G401 (cell line): ENCODE data around the gene PLEKHA5. TPM values are rescaled to one million over a fixed set of nuclear protein-coding genes. Genes with fewer than 3 reads are reported as not detected.
"Not testable (repeated sequence)": the region's sequence is repeated elsewhere in the genome, so short reads cannot be mapped to it uniquely, and the experiment has no call there.

Experiments
- DNase-seq: peaks from one replicate; pipeline ENCODE4 v3.0.0-alpha.2; 2015; ENCODE audit warnings: low spot score
- in situ Hi-C: cut with HindIII; loops from 2 replicates; pipeline ENCODE4 v1.10.0; 2016; ENCODE audit warnings: low sequenced_read_pairs, mixed read lengths
- total RNA-seq: library from RNA; depleted of rRNA; stranded (reverse); fragments of >200 nt; shearing (Covaris generic); gene quantifications from 2 replicates; pipeline ENCODE4 v1.2.3, GENCODE V29; 2014

Gene PLEKHA5
- total RNA-seq, 1 experiment from 2014 or later, result 14.7 TPM

DNA sequence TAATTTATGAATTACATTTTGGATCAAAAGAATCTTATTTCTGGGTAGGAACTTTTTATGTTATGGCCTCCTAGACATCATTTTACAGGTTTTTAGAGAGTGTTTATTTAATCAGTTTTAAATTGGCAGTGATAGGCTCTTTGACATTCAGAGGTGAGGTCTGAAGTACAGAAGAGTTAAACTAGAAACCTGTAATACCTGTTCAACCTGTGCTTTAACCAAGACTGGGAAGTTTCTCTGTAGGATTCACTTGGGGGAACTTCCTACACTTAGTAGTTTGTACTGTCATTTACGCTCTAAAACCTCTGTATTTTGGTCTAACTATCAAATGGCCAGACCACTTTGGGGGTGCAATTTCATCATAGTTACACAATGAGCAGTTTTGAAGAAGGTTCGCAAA, 35.9 kb downstream of the PLEKHA5 start:
- in situ Hi-C loops, result no loop called here

DNA sequence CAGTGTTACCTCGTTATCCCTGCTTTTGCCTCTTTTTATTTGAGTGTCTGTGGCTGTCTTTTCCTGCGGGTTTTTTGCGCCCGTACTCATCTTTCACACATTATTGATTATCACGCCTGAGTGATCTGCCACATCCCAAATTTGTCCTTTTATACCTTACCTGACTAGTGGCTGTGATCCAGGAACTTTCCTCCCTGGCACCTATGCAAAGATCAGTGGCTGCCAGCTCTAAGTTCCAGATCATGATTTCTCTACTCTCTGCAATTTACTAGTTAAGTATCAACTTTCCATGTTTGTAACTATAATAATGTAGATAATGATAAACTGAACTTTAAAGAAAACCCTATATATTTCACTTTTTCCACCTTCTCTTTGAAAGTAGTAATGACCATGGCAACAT, 36.9 kb downstream of the PLEKHA5 start:
- DNase-seq, result no peak
- in situ Hi-C loops, result no loop called here

More for the DNA sequence above, 35.9 kb downstream of the PLEKHA5 start:
- DNase-seq, result no peak

DNA sequence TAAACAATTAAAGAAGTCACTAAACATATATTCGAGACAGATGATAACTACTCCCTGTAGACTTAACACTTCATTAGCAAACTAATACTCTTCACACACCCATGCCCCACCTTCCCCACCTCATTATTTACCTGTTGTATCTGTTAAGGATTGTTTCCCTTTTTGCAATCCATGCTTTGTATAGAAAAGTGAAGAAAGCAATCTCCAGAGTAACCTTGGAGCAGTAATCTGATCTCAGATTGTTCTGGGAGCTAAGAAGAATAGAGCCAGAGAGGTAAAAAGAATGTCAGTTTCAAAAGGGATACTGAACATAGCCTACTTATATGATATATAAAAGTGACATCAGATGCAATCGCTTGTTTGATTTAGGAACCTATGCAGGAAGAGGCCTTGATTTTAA, 37.4 kb downstream of the PLEKHA5 start:
- DNase-seq, result no peak
- in situ Hi-C loops, result no loop called here

DNA sequence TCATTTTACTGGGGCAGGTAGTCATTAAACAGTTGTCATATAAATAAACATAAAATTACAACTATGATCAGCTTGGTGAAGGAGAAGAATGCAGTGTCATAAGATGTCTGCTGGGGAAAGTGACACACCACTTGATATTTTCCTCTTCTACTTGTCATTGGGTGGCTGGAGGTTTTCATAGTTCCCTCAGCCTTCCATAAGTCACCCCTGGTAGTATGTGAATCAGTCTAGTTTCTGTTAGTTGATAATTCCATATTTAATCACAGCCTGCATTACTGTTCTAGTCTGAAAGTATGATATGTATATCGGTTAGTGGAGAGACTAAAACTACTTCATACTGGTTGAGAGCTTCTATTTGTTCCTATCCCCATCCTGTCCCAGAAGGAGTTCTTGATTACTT, 38.2 kb downstream of the PLEKHA5 start:
- no peak for DNase-seq
- in situ Hi-C loops, result no loop called here

DNA sequence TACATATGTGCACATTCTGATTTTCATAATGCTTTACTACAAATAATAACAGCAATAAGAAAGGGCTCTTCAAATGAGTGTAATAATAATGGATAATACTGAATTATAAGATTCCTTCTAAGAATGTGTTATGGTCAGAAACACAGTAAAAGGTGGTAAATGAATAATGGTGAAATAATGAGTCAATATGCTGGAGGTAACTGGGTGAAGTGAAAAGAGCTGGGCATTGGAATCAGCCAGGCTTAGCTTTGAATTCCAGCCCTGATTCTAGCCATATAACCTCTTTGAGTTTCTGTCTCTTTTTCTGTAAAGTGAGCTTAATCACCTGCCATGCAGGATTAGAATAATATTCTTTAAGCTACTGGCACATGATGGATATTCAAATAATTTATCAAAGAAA, 39.1 kb downstream of the PLEKHA5 start:
- in situ Hi-C loops, result no loop called here
- no peak for DNase-seq

DNA sequence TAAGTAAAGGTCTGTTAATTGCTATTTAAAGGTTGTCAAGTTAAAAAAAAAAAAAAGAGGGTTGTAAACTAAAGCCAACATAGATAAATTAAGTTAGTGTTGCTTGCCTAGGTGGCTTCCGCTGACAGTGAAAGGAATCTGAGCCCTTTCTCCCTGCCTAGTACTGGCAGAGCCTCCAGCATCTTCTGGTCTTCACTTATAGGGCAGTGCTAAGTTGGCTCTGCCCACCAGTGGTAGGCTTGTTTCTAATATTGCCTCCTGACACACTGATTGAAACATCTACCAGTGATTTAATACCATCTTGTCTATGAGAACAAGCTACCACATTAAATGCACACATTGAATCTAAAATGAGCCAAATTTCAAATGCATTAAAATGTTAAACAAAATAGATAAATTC, 39.7 kb downstream of the PLEKHA5 start:
- in situ Hi-C loops, result no loop called here
- no peak for DNase-seq

DNA sequence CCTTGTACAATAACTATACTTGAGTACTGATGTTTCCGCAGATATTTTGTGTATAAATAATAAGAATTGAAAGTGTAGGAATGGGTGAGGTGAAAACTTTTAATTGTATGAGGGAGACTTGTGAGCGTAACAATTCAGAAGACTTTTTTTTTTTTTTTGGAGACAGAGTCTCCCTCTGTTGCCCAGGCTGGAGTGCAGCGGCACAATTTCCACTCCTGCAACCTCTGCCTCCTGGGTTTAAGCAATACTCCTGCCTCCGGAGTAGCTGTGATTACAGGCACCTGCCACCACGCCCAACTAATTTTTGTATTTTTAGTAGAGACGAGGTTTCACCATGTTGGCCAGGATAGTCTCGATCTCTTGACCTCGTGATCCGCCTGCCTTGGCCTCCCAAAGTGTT, 40.8 kb downstream of the PLEKHA5 start:
- in situ Hi-C loops, DNase-seq: not testable (repeated sequence)

DNA sequence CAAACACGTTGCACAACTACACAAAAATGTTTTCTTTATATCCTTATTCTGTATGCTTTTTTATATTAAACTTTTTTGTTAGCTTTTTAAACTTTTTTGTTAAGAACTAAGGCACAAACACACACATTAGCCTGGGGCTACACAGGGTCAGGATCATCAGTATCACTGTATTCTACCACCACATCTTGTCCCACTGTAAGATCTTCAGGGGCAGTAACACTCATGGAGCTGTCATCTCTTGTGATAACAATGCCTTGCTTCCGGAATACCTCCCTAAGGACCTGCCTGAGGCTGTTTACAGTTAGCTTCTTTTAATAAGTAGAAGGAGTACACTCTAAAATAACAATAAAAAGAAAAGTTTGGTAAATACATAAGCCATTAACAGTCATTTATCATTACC, 42.2 kb downstream of the PLEKHA5 start:
- in situ Hi-C loops, result no loop called here
- DNase-seq, result no peak

DNA sequence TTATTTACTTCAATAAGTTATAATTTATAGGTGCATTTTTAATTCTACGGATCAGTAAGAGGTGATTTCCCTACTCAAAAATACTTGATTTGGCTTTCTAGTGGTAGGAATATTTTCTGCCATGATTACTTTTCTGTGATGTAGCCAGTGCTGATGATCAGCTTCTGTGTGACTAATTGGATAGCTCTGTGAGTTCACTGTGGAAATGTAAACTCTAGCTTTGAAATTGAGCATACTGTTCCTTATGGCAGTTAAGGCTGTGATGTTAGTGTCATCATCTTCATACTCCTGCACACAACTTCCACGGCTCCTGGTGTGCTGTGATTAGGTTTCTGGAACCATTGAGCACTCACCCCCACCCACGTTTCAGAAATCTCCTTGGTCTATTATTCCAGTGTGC, 48.2 kb downstream of the PLEKHA5 start:
- no peak for DNase-seq
- in situ Hi-C loops, result no loop called here

DNA sequence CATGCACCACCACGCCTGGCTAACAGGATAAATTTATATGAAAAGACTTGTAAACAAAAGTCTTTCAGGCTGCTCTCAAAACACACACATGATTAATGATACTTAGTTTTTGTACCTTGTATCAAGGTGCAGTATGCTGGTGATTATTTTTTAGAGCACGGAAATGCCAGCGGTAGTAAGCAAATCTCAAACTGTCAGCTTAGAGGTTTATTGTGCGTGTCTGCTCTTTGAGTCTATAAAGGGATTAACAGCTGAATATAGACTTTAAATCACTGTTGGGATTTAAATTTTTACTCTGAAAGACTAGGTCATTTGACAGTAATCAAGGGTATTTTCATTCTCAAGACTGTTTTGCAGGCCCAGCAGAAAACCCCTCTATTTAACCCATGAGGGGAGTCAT, 50.5 kb downstream of the PLEKHA5 start:
- DNase-seq, result no peak
- in situ Hi-C loops, result no loop called here

DNA sequence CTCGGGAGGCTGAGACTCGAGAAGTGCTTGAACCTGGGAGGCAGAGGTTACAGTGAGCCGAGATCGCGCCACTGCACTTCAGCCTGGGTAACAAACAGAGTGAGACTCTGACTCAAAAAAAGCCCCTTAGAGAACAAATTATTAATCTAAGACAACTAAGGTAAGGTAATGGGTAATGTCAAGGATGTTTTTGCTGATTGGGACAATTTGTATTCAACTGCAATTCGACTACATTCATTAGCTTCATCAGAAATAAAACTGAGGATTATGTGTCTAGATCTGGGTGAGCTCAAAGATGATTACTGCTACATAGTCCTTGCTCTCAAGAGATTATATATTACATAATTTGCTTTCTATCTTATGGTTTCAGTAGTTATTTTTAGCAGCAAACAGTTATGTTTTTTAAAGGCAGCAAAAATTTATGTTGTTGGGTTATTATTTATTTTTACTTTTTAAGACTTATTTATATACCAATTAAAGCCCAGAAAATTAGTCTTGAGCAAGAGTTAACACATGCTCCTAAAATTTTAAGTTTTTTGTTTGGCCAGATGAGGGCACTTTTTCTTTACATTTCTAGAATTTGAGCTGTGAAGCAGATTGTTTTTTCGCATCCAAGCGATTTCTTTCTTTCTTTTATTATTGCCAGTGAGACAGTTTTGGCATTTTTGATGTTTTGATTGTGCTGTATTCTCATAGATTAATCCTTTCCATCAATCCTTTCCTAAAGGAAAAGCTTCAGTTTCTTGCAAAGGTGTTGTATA, 52.3 kb downstream of the PLEKHA5 start:
- in situ Hi-C loops, result no loop called here

DNA sequence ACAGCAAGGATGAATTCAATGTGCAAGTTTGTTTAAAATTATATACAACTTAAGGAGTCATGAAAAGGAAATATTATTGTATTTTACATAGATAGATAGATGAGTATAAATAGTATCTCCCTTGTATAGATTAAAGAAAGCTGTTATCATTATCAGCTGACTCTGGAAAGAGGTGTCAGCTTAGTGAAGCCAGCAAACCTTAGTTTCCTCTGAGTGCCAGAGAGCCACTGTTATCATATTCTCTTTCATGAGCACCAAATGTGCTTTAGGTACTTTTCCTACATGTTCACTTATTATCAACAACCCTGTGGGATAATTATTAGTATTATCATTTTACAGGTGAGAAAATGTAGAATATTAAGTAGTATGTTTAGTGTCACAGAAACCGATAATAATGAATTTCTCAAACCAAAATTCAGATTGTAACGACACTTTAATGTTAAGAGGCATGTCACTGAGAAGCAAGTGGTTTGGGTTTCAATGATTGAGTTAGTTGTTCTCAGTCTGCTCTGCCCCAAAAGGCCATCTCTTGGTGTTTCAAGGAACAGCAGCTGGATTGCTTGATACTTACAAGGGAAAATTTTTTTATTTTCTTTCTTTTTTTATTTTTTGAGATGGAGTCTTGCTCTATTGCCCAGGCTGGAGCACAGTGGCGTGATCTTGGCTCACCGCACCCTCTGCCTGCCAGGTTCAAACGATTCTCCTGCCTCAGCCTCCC, 53.7 kb downstream of the PLEKHA5 start:
- in situ Hi-C loops, result no loop called here
- DNase-seq, result no peak

More for the DNA sequence above, 52.3 kb downstream of the PLEKHA5 start:
- DNase-seq, result peak; percentile 44

DNA sequence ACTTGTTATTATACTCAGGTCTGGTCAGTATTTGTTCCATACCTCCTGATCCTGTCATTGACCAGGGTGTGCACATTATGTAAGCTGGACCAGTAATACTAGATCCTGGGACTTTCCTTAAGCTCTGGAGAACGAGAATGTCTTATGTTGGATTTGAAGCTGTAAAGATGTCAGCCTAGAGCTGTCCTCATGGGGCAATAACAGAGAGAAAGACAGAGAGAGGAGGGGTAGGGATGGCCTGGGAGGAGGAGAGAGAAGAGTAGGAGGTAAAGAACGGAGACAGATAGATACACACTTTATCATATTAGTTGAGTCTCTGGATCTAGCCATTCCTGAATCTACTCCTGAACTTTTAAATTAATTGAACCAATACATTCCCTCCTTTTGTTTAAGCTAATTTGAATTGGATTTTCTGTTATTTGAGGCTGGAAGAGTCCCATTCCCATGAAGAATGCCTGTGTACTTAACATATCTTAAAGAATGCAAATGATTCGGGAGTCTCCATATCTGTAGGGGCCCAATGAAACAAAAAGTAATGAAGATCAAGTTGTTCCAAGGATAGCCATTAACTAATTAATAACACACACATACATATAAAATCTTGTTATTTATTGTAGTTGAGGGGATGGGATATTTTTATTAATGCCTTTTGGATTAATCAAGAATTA, 55.9 kb downstream of the PLEKHA5 start:
- in situ Hi-C loops, result no loop called here
- DNase-seq, result no peak

DNA sequence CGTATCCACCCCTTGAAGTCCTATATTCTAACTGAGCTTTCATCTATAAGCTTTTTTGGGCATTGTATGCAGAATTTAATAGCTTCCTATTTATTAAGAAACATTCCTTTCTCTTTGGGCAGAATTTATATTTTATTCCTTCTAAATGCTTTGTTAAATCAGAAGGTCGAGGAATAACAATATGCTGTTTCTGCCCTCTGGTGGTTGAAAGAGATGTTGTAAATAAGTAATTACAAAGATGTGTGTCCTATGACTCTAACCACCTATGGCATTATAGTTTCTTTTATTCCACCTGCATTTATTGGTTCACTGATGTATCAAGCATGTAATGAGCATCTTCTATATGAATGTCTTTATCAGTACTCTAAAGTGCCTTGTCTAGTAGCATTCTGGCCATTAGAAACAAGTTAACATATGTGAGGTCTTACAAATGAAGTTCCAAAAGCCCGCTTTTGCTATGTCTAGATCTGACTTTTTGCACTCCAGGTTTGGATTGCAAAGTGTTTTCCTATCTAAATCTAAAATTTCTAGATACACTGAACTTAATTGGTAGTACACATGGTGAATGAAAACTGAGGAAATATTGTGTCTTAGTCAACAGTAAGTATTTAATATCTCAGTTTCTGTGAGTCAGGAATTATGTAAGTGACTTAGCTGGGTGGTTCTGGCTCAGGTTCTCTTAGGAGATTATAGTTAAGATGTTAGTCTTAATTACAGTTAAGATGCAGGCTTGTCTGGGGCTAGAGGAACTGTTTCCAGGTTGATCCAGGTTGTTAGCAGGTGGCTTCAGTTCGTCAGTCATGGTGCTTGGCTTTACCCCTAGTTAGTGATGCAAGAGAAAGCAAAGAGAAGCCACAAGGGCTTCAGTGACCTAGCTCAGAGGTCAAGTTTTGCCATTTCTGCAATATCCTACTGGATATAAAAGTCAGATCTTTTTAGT, 57.5 kb downstream of the PLEKHA5 start:
- peak; percentile 65 for DNase-seq
- in situ Hi-C loops, result no loop called here

DNA sequence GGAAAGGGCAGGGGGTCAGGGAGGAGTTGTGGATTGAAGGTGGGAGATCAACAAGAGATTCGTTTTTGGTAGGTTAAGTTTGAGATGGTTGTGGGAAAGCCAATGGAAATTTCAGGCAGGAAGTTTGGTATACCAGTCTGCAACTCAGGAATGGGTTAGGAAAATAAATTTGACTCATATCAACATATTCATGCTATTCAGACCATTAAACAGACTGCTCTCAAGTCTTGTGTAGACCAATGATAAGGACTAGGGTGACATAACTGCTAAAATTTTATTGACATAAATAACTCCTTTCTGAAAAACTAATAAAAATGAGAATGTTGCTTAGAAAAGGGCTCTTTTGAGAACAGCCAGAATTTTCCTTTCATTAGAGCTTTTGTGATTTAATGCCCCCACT, 60.0 kb downstream of the PLEKHA5 start:
- DNase-seq, result no peak
- in situ Hi-C loops, result no loop called here

DNA sequence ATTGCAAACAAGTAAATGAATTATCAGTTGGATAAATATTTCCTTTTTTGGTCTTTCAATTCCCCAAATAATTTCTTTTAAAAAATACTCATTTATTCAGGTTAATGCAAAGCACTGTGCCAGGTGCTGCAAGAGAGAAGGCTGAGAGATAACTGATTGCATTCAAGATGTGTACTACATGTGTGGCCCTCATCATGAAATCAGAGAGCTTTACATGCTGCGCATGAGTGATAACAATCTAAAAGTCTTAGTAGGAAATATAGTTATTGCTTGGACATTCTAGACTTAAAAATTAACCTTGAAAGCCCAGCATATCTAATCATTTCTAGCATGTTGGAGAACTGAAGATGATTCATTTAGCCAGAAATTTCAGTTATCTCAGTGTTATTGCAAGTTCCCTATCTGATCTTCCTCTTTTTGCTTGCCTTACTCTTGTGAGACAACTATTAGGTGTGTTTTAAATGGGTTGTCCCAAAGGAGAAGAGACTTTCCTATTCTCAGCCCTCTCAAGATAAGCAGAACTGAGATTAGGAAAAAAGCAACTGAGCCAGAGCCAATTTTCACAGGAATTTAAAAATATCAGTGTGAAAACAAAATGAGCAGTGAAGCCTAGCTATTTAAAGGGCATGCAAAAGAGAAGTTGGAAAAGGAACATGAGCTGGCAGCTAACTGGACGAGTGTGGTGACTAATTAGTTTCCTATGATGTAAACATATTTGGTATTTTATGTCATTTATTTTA, 60.9 kb downstream of the PLEKHA5 start:
- in situ Hi-C loops, result no loop called here
- DNase-seq, result peak; percentile 44

DNA sequence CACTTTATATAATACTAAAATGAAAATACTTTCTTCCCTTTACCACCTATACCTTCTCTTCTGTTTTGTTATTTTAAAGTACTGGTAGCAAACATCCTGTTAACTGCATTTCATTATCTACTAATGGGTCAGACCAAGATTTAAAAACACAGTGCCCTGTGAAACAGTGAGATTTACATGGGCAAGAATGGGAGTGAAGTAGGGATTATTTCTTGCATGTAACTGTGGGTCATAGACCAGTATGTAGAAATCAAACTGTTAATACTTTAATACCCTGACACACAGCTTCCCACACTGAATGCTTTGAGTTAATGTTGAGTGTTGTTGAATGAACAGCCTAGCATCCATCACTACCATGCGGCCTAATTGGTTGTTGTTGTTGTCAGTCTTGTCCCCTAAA, 61.6 kb downstream of the PLEKHA5 start:
- in situ Hi-C loops, result no loop called here

DNA sequence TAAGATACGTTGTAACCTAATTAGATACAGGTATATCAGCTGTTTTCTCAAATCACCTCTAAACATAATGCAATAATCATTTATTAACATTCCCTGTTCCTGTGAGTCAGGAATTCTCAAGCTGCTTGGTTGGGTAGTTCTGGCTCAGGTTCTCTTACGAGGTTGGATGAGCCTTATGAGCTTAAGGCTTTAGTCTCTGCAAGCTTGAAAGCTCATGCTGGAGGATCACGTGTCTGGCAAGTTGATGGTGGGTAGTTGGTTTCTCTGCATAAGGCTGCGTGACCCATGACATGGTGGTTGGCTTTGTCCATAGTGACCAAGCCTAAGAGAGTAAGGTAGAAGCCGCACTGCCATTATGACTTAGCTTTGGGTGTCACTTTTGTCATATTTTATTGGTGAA, 62.0 kb downstream of the PLEKHA5 start:
- DNase-seq, result no peak
- in situ Hi-C loops, result no loop called here

More for the DNA sequence above, 61.6 kb downstream of the PLEKHA5 start:
- DNase-seq, result no peak

DNA sequence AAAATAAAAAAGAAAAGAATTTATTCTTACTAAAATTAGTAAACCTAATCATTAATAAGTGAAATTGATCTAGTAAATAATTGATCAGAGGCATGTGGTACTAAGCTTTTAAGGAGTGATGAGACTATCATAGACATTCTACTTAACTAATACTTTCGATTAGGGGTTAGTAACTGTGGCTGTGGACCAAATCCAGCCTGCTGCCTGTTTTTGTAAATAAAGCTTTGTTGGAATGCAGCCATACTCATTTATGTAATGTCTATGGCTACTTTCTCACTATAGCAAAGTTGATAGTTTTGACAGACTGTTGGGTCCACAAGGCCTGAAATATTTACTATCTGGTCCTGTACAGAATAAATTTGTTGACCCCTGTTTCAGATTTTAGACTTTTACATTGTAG, 63.2 kb downstream of the PLEKHA5 start:
- in situ Hi-C loops, result no loop called here

More for the DNA sequence above, 63.2 kb downstream of the PLEKHA5 start:
- no peak for DNase-seq
